GM19463 (cell line): Measurements from ENCODE around the gene CARD10.
"Not testable (repeated sequence)": the region's sequence is repeated elsewhere in the genome, so short reads cannot be mapped to it uniquely, and the experiment has no call there.

Source experiments
- ATAC-seq: cut with Tn5 transposase; IDR thresholded peaks from one replicate; pipeline ENCODE4 v1.9.1; 2021; ENCODE audit warnings: mild to moderate bottlenecking, moderate library complexity; ENCODE audit not compliant: unreplicated experiment

The CARD10 gene

GRCh38 chr22:37471727-37472417, 47.3 kb downstream of the CARD10 start:
- ATAC-seq: no peak

- no peak for ATAC-seq
These were observed 49.1 kb downstream of the CARD10 start for GRCh38 chr22:37470087-37470445.

GRCh38 chr22:37469416-37470086, 49.7 kb downstream of the CARD10 start:
- no peak for ATAC-seq

GRCh38 chr22:37468201-37468695, 51.0 kb downstream of the CARD10 start:
- ATAC-seq: not testable (repeated sequence)

GRCh38 chr22:37467391-37467955, 51.7 kb downstream of the CARD10 start:
- no peak for ATAC-seq

- peak; percentile 51 for ATAC-seq
These were observed 55.0 kb downstream of the CARD10 start for GRCh38 chr22:37464181-37464580.

- no peak for ATAC-seq
These were observed 56.2 kb downstream of the CARD10 start for GRCh38 chr22:37462983-37463382.

DNA sequence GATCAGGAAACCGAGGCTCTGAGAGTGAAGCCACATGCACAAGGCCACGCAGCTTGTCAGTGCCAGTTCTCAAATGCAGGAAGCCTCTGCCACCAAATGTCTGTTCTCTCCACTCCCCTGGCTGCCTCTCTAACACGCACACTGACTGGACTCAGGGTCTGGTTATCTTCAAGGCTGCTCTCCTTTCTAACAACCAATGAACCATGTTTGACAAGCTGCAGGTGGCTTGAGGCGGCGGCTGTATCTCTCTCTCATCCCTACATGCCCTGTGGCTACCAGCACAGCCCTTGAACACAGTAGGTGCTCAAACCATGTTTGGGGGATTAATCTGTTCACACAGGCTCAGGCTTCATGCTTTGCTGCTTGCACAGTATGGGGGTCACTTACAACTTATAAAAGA, 56.8 kb downstream of the CARD10 start:
- ATAC-seq: no peak

- no peak for ATAC-seq
These were observed 57.3 kb downstream of the CARD10 start for GRCh38 chr22:37461961-37462360.

GRCh38 chr22:37460684-37461083, 58.5 kb downstream of the CARD10 start:
- ATAC-seq: no peak

DNA sequence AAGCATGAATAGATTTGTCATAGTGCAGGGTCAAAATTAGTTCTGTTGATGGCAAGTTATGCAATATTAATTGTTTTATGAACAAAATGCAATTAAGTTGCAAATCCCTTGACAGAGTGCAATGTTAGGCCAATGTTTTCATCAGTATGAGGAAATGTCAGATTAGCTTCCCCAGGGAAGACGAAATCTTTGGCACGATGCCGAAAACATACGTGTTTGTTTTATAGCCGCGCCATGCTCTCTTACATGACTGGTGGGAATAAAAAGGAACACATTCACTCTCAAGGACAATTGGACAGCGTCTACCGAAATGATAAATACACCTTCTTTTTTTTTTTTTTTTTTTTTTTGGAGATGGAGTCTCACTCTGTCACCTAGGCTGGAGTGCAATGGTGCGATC, 60.0 kb downstream of the CARD10 start:
- ATAC-seq: no peak

- no peak for ATAC-seq
These were observed 61.9 kb downstream of the CARD10 start for GRCh38 chr22:37457093-37457893.

GRCh38 chr22:37456346-37456745, 62.9 kb downstream of the CARD10 start:
- no peak for ATAC-seq

DNA sequence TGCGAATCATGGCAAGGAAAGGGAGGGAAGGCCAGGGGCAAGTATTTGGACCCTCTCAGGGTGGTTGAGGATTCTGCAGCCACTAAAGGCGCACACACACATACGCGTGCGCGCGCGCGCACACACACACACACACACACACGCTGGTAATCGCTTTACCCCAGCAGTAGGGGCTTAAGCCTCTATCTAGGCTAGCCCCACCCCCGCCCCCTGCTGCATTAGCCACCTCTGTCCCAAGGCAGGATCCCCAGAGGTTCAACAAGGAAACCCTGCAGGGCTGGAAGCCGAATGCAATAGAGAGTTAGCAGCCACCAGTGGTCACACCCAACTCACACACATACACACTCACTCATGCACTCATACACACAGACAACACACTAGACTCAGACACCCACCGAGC, 63.3 kb downstream of the CARD10 start:
- no peak for ATAC-seq

GRCh38 chr22:37454857-37455686, 64.1 kb downstream of the CARD10 start:
- ATAC-seq: no peak

- ATAC-seq: no peak
These were observed 65.5 kb downstream of the CARD10 start for GRCh38 chr22:37453696-37454095.

DNA sequence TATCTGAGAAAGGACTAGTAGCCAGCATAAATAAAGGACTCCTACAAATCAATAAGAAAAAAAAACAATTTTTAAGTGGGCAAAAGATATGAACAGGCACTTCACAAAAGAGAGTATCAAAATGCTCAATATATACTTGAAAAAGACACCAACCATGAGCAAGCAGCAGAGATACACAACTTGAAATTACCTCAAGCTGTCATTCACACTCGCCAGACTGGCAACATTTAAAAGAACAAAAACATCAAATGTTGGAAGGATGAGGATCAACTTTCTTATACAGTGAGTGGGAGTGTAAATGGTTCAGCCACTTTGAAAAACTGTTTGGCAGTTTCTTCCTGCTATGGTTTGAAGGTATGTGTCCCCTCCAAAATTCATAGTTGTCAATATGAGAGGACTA, 68.0 kb downstream of the CARD10 start:
- no peak for ATAC-seq

- ATAC-seq: no peak
These were observed 69.7 kb downstream of the CARD10 start for GRCh38 chr22:37449331-37450001.

DNA sequence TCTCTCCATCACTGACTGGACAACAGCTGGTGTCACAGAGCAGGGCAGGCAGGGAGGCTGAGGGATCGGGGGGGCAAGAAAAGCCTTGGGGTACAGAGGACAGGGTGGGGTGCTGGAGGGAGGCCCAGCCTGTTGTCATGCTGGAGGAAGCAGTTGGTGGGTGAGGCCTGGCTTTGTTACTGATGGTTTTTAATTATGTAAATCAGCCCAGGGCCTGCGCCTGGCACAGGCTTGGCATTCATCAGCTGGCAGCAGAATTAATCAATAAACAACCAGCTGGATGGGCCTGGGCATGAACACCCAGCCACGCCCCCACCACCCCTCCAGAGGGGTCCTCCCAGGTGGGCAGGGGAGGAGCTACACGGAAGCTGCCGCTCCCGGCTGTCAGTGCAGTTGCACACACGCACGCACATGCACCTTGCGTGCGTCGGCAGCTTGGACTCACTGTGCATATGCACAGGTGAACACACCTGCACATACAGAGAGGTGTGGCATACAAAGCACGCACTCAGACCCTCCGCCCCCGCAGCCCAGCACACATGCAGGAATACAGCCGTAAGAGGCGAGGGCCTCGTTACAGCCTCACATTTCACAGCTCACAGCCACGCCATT, 70.6 kb downstream of the CARD10 start:
- ATAC-seq: no peak

GRCh38 chr22:37445501-37445900, 73.7 kb downstream of the CARD10 start:
- ATAC-seq: no peak
